ENCODE measurements around the gene JPH4.

JPH4 gene

GRCh38 chr14:23522643-23523198 lies 55.9 kb downstream of the JPH4 start:
- DNase-seq: no peak

- no peak for DNase-seq
Measured at GRCh38 chr14:23521785-23522640, 56.6 kb downstream of the JPH4 start.

- no peak for DNase-seq
Measured at GRCh38 chr14:23520899-23521533, 57.6 kb downstream of the JPH4 start.

GRCh38 chr14:23518709-23519108 lies 59.9 kb downstream of the JPH4 start:
- no peak for DNase-seq

All from CD4-positive, alpha-beta T cell treated with Interleukin-15 for 1 hour (primary cell).